Prostate gland (tissue), 2 donors: Measurements from ENCODE around the gene CYLC2.

Source experiments
- CTCF ChIP-seq, 4 experiments: fragments of 200-600 bp in 2 of 4; fragments of 450-650 bp in 2 of 4; sonication (generic) in 2 of 4; IDR thresholded peaks; 1 replicate in 3 of 4; 2 replicates in 1 of 4; pipeline ENCODE4 v1.5.1; 2016 to 2019; ENCODE audit warnings: antibody characterized with exemption in 4 of 4, mild to moderate bottlenecking in 2 of 4, moderate library complexity in 2 of 4
- POLR2A ChIP-seq: fragments of 450-650 bp; IDR thresholded peaks from one replicate; pipeline ENCODE4 v1.6.1; 2016; ENCODE audit warnings: antibody characterized with exemption, mild to moderate bottlenecking

- no peak for TF ChIP-seq CTCF (IDR thresholded peaks at IDR 0.05)
- TF ChIP-seq POLR2A: no peak
Measured at GRCh38 chr9:103041961-103042360, 46.8 kb downstream of the CYLC2 start.
